ENCODE measurements around the gene TNS1. TPM values are rescaled to one million over a fixed set of nuclear protein-coding genes. Genes with fewer than 3 reads are reported as not detected.

The TNS1 gene
- total and polyA plus RNA-seq, 2 experiments from 2014 or later: 16.2 to 27.6 TPM

GRCh38 chr2:217990389-217990788 lies 12.4 kb downstream of the TNS1 start:
- no peaks in the 10 kb centered on the region for H3K79me2 ChIP-seq
- TF ChIP-seq EZH2phosphoT487 (IDR thresholded peaks at IDR 0.05; ENCODE audit: low read depth, severe bottlenecking, unreplicated experiment): no peak
- H3K4me2 ChIP-seq: no peak overlapping the region
- no peak for DNase-seq (ENCODE audit: low spot score)
- no peak overlapping the region for H2AFZ ChIP-seq
- peaks cover 9% of the 10 kb centered on the region for H3K4me1 ChIP-seq (ENCODE audit: insufficient read depth)
- H3K9me2 ChIP-seq (replicated peaks; ENCODE audit: insufficient read depth): no peaks in the 10 kb centered on the region
- no peaks in the 10 kb centered on the region for H3K36me3 ChIP-seq (replicated peaks; ENCODE audit: insufficient read depth, low read depth)
- peaks cover 2% of the 10 kb centered on the region for H4K20me1 ChIP-seq (ENCODE audit: insufficient read depth, poor library complexity, severe bottlenecking)
- H3K27ac ChIP-seq: no peak overlapping the region
- H3K27me3 ChIP-seq: no peaks in the 10 kb centered on the region
- H3K9me3 ChIP-seq (ENCODE audit: low read depth): no peaks in the 10 kb centered on the region
- no peak overlapping the region for H3K4me3 ChIP-seq
- 100% methylated on average over 3 of the region's 3 CpGs for WGBS (ENCODE audit: low lambda C conversion rate, missing lambda C conversion rate)

- peaks cover 4% of the 10 kb centered on the region for H3K4me1 ChIP-seq (ENCODE audit: insufficient read depth)
- no peak for TF ChIP-seq CTCF (IDR thresholded peaks at IDR 0.05; ENCODE audit: poor library complexity)
- TF ChIP-seq EZH2 (IDR thresholded peaks at IDR 0.05; ENCODE audit: borderline replicate concordance): no peak
- no peak for TF ChIP-seq EZH2phosphoT487 (IDR thresholded peaks at IDR 0.05; ENCODE audit: low read depth, severe bottlenecking, unreplicated experiment)
- H3K36me3 ChIP-seq (replicated peaks; ENCODE audit: insufficient read depth, low read depth): no peaks in the 10 kb centered on the region
- peaks cover 2% of the 10 kb centered on the region for H4K20me1 ChIP-seq (ENCODE audit: insufficient read depth, poor library complexity, severe bottlenecking)
- no peaks in the 10 kb centered on the region for H3K27me3 ChIP-seq
- H3K79me2 ChIP-seq: no peaks in the 10 kb centered on the region
- no peaks in the 10 kb centered on the region for H3K9me2 ChIP-seq (replicated peaks; ENCODE audit: insufficient read depth)
- H3K9me3 ChIP-seq (ENCODE audit: low read depth): no peaks in the 10 kb centered on the region
- no peak overlapping the region for H3K4me2 ChIP-seq
- H2AFZ ChIP-seq: no peak overlapping the region
- no peak overlapping the region for H3K27ac ChIP-seq
- no peak for DNase-seq (ENCODE audit: low spot score)
- no peak overlapping the region for H3K4me3 ChIP-seq
- WGBS (ENCODE audit: low lambda C conversion rate, missing lambda C conversion rate): 82% methylated on average over 9 of the region's 9 CpGs
Observed at GRCh38 chr2:217989221-217989948, 13.4 kb downstream of the TNS1 start.

- Histone ChIP-seq H3K27ac (no peak overlapping the region), H3K36me3 (replicated peaks; ENCODE audit: insufficient read depth, low read depth) (no peaks in the 10 kb centered on the region), H3K4me1 (ENCODE audit: insufficient read depth) (peaks cover 4% of the 10 kb centered on the region), H3K79me2 (no peaks in the 10 kb centered on the region), H3K9me3 (ENCODE audit: low read depth) (no peaks in the 10 kb centered on the region), H3K27me3 (no peaks in the 10 kb centered on the region), H3K9me2 (replicated peaks; ENCODE audit: insufficient read depth) (no peaks in the 10 kb centered on the region), H3K4me2 (no peak overlapping the region), H4K20me1 (ENCODE audit: insufficient read depth, poor library complexity, severe bottlenecking) (peaks cover 2% of the 10 kb centered on the region), H2AFZ (no peak overlapping the region), H3K4me3 (no peak overlapping the region)
- no peak for DNase-seq (ENCODE audit: low spot score)
- 56% methylated on average over 4 of the region's 4 CpGs for WGBS (ENCODE audit: low lambda C conversion rate, missing lambda C conversion rate)
- TF ChIP-seq EZH2phosphoT487 (IDR thresholded peaks at IDR 0.05; ENCODE audit: low read depth, severe bottlenecking, unreplicated experiment) (no peak), EZH2 (IDR thresholded peaks at IDR 0.05; ENCODE audit: borderline replicate concordance) (no peak)
Observed at GRCh38 chr2:217988840-217989204, 14.0 kb downstream of the TNS1 start.

GRCh38 chr2:217988014-217988839 lies 14.6 kb downstream of the TNS1 start:
- Histone ChIP-seq H2AFZ (no peak overlapping the region), H3K4me2 (peak overlapping the region; percentile 67), H3K27ac (peak overlapping the region; percentile 76), H3K9me3 (ENCODE audit: low read depth) (no peaks in the 10 kb centered on the region), H4K20me1 (ENCODE audit: insufficient read depth, poor library complexity, severe bottlenecking) (peaks cover 2% of the 10 kb centered on the region), H3K9me2 (replicated peaks; ENCODE audit: insufficient read depth) (no peaks in the 10 kb centered on the region), H3K4me3 (no peak overlapping the region), H3K4me1 (ENCODE audit: insufficient read depth) (peaks cover 4% of the 10 kb centered on the region), H3K36me3 (replicated peaks; ENCODE audit: insufficient read depth, low read depth) (no peaks in the 10 kb centered on the region), H3K79me2 (no peaks in the 10 kb centered on the region), H3K27me3 (no peaks in the 10 kb centered on the region)
- TF ChIP-seq CTCF (IDR thresholded peaks at IDR 0.05; ENCODE audit: poor library complexity) (peak; percentile 90), EZH2phosphoT487 (IDR thresholded peaks at IDR 0.05; ENCODE audit: low read depth, severe bottlenecking, unreplicated experiment) (no peak)
- 14% methylated on average over 13 of the region's 13 CpGs for WGBS (ENCODE audit: low lambda C conversion rate, missing lambda C conversion rate)
- DNase-seq (ENCODE audit: low spot score): peak; percentile 89

Measured in hepatocyte (in vitro differentiated cells).